Fibroblast of pulmonary artery (primary cell): ENCODE measurements around the gene TECPR1.

ENCODE experiments used
- DNase-seq: peaks from one replicate; pipeline ENCODE4 v3.0.0-alpha.2; 2010; ENCODE audit warnings: low read depth
- H3K4me3 ChIP-seq: replicated peaks from 2 replicates; pipeline ENCODE4 v1.5.1; 2011; ENCODE audit warnings: low read depth, mild to moderate bottlenecking, control low read depth, low read length, moderate library complexity
- CTCF ChIP-seq: IDR thresholded peaks from 2 replicates; pipeline ENCODE4 v1.5.1; 2011; ENCODE audit warnings: mild to moderate bottlenecking, control low read depth, low read length, inconsistent platforms; ENCODE audit errors: missing control alignments

TECPR1 gene

GRCh38 chr7:98185101-98185500 is 66.9 kb downstream of the TECPR1 start:
- H3K4me3 ChIP-seq: no peak overlapping the region

GRCh38 chr7:98180751-98181150 is 71.3 kb downstream of the TECPR1 start:
- TF ChIP-seq CTCF: no peak

More at GRCh38 chr7:98185101-98185500, 66.9 kb downstream of the TECPR1 start:
- no peak for TF ChIP-seq CTCF
- no peak for DNase-seq

GRCh38 chr7:98178762-98179490 is 73.1 kb downstream of the TECPR1 start:
- no peak for DNase-seq
- TF ChIP-seq CTCF: no peak
- H3K4me3 ChIP-seq: no peak overlapping the region

More at GRCh38 chr7:98180751-98181150, 71.3 kb downstream of the TECPR1 start:
- H3K4me3 ChIP-seq: no peak overlapping the region
- DNase-seq: no peak

GRCh38 chr7:98178321-98178720 is 73.7 kb downstream of the TECPR1 start:
- peak; percentile 29 for DNase-seq
- no peak for TF ChIP-seq CTCF
- H3K4me3 ChIP-seq: no peak overlapping the region

- no peak for DNase-seq
- TF ChIP-seq CTCF: no peak
- H3K4me3 ChIP-seq: no peak overlapping the region
These were observed 74.5 kb downstream of the TECPR1 start for GRCh38 chr7:98177553-98177952.

- no peak for DNase-seq
- no peak for TF ChIP-seq CTCF
- no peak overlapping the region for H3K4me3 ChIP-seq
These were observed 76.6 kb downstream of the TECPR1 start for GRCh38 chr7:98175260-98175940.
